ENCODE results near the gene C19orf38. TPM values are rescaled to one million over a fixed set of nuclear protein-coding genes. Genes with fewer than 3 reads are reported as not detected.
A peak's percentile ranks its signal among the peaks of the same experiment; 100 is the strongest.

C19orf38 gene
- total and polyA plus RNA-seq, 9 of the 15 experiments (the other 6 are each of a cell fraction or from before 2014, with no cell fraction given) = 0.14 to 0.18 TPM; not detected in 7

- ChIA-PET POLR2A (interaction anchor here (1.0 to 1.2 kb wide), 3 partner anchors 12 to 21 kb away, joined by 3 to 5 read pairs (median 3); no protein-coding TSS in a partner anchor), CTCF (ENCODE audit: low intra/inter-chr PET ratio) (no interaction called here)
- peaks cover 13 to 19% of the 10 kb centered on the region in 2 experiments; a peak in 4 of 5 replicates for H3K4me1 ChIP-seq (replicated peaks in 1 of 2; ENCODE audit: control insufficient read depth in 2 of 2, insufficient read depth in 2 of 2, low read length in 2 of 2)
- in situ Hi-C loops (cut with MboI) = no loop called here
- DNase-seq (ENCODE audit: extremely low read depth in 1 of 4, low spot score in 3 of 4) (peak in 2 of 4 experiments; percentile 2 to 41), ATAC-seq (peak; percentile 63), FAIRE-seq (no peak)
- H3K4me3 ChIP-seq = no peak overlapping the region
- TF ChIP-seq SPI1 (IDR thresholded peaks at IDR 0.05; ENCODE audit: borderline replicate concordance, low read depth, low read length) (0 out of 2 replicates have a peak, but pooled peaks have one; percentile 52), ZFP36 (IDR thresholded peaks at IDR 0.05; ENCODE audit: low read depth, low read length, partially characterized antibody) (peak; percentile 35), ID3 (CRISPR knock-in tag; IDR thresholded peaks at IDR 0.05) (no peak), ID3 (tag; IDR thresholded peaks at IDR 0.05) (no peak), PKNOX1 (IDR thresholded peaks at IDR 0.05) (peak; percentile 90), C11orf30 (IDR thresholded peaks at IDR 0.05; ENCODE audit: low read depth) (no peak), PBX2 (CRISPR knock-in tag; IDR thresholded peaks at IDR 0.05; ENCODE audit: low read depth) (0 out of 2 replicates have a peak, but pooled peaks have one; percentile 4), PBX2 (tag; conservative IDR thresholded peaks at IDR 0.05; ENCODE audit: low read depth) (peak; percentile 58)
- no peaks in the 10 kb centered on the region for H3K9me1 ChIP-seq (ENCODE audit: control insufficient read depth, insufficient read depth, low read length)
- peak overlapping the region; percentile 60 for H2AFZ ChIP-seq (ENCODE audit: low read depth, low read length)
- WGBS (ENCODE audit: insufficient coverage, low coverage, missing lambda C conversion rate) = 54% methylated on average over 7 of the region's 7 CpGs
- 0 out of 2 replicates have a peak overlapping the region, but pooled peaks have one; percentile 6 for H3K4me2 ChIP-seq (ENCODE audit: insufficient read depth, low read length)
- no TSS peak for BruUV-seq (replicated peaks)
- no peaks in the 10 kb centered on the region for H3K79me2 ChIP-seq (ENCODE audit: control insufficient read depth, insufficient read depth, low read length)
- H4K20me1 ChIP-seq (replicated peaks; ENCODE audit: control insufficient read depth, insufficient read depth, low read length) = no peaks in the 10 kb centered on the region
- H3K9me3 ChIP-seq (replicated peaks; ENCODE audit: control insufficient read depth, insufficient read depth, low read depth, low read length) = peaks cover 5% of the 10 kb centered on the region
- no peak overlapping the region for H3K27ac ChIP-seq (ENCODE audit: extremely low read depth, low read depth, low read length)
- intact Hi-C loops (cut with micrococcal nuclease) = no loop called here
- no peaks in the 10 kb centered on the region for H3K27me3 ChIP-seq (ENCODE audit: control insufficient read depth in 2 of 2, insufficient read depth in 2 of 2, low read length in 2 of 2)
- no peaks in the 10 kb centered on the region for H3K36me3 ChIP-seq (ENCODE audit: control insufficient read depth, insufficient read depth, low read length)
- no peak overlapping the region for H3K9ac ChIP-seq (ENCODE audit: insufficient read depth in 1 of 2, low read depth in 2 of 2, low read length in 2 of 2)
Observed at GRCh38 chr19:10842788-10843187, 5.4 kb upstream of the C19orf38 start.

Measured in K562 (cell line).